B cell (primary cell): ENCODE data around the gene SLC35B2. TPM values are rescaled to one million over a fixed set of nuclear protein-coding genes. Genes with fewer than 3 reads are reported as not detected.

Experiments used
- ATAC-seq: fragments of 200-7000 bp; cut with Tn5 transposase; one replicate; pipeline ENCODE4 v1.10.0; 2021; ENCODE audit warnings: low read depth, mild to moderate bottlenecking, moderate number of reproducible peaks, moderate library complexity
- CTCF ChIA-PET: fragments of 350-600 bp; sonication (Branson Sonifier 250); formaldehyde crosslinking; loops from one replicate; lab custom pipeline; 2021; ENCODE audit warnings: antibody characterized with exemption, inconsistent platforms; lab: Charles Lee
- POLR2A ChIA-PET: fragments of 350-600 bp; sonication (Branson Sonifier 250); formaldehyde crosslinking; loops from one replicate; lab custom pipeline; 2021; ENCODE audit warnings: antibody characterized with exemption; lab: Charles Lee
- DNase-seq: peaks from one replicate; pipeline ENCODE4 v3.0.0; 2013
- H2AFZ ChIP-seq: 2 replicates; pipeline ENCODE4 v1.6.1; 2012; ENCODE audit warnings: mild to moderate bottlenecking, low read depth, low read length; ENCODE audit not compliant: insufficient read depth, poor library complexity, severe bottlenecking
- H3K27ac ChIP-seq, 2 donors: 1 replicate in 1 of 2; 2 replicates in 1 of 2; pipeline ENCODE4 v1.5.1; 2012 to 2013; ENCODE audit warnings: low read length in 2 of 2, mild to moderate bottlenecking in 2 of 2, moderate library complexity in 1 of 2
- H3K27me3 ChIP-seq, 4 experiments: fragments of 200-600 bp in 1 of 4; sonication (generic) in 1 of 4; replicated peaks in 1 of 4; 1 replicate in 2 of 4; 2 replicates in 2 of 4; pipeline versions ENCODE4 v1.6.1 to v1.7.0; 2013 to 2016; ENCODE audit warnings: low read length in 3 of 4, mild to moderate bottlenecking in 2 of 4, mixed read lengths in 1 of 4, moderate library complexity in 1 of 4; ENCODE audit not compliant: insufficient read depth in 4 of 4, control insufficient read depth in 3 of 4; ENCODE audit errors: control extremely low read depth in 1 of 4
- H3K36me3 ChIP-seq, 2 experiments: replicated peaks in 1 of 2; 1 replicate in 1 of 2; 2 replicates in 1 of 2; pipeline versions ENCODE4 v1.6.1 to v1.7.1; 2013; ENCODE audit warnings: low read length in 1 of 2; ENCODE audit not compliant: insufficient read depth in 2 of 2, control insufficient read depth in 1 of 2; ENCODE audit errors: control extremely low read depth in 1 of 2, extremely low read depth in 1 of 2
- H3K4me1 ChIP-seq, 2 donors: fragments of 200-600 bp in 1 of 2; sonication (generic) in 1 of 2; 1 replicate in 1 of 2; 2 replicates in 1 of 2; pipeline versions ENCODE4 v1.5.1 to v1.6.1; 2013 to 2017; ENCODE audit warnings: low read length in 2 of 2; ENCODE audit not compliant: control insufficient read depth in 2 of 2, insufficient read depth in 2 of 2
- H3K4me2 ChIP-seq: replicated peaks from 2 replicates; pipeline ENCODE3; 2012; ENCODE audit warnings: mild to moderate bottlenecking, low read depth, low read length; ENCODE audit not compliant: poor library complexity, severe bottlenecking
- H3K4me3 ChIP-seq, 5 experiments: fragments of 200-600 bp in 1 of 5; sonication (generic) in 1 of 5; 1 replicate in 3 of 5; 2 replicates in 2 of 5; pipeline versions ENCODE4 v1.5.1 to v1.7.0; 2011 to 2016; ENCODE audit warnings: low read length in 4 of 5, mild to moderate bottlenecking in 4 of 5, low read depth in 2 of 5, control low read depth in 1 of 5, moderate library complexity in 1 of 5; ENCODE audit not compliant: insufficient read depth in 1 of 5; ENCODE audit errors: control extremely low read depth in 1 of 5, extremely low read depth in 1 of 5
- H3K79me2 ChIP-seq: fragments of 200-600 bp; sonication (generic); one replicate; pipeline ENCODE4 v1.6.0; 2016; ENCODE audit warnings: low read length; ENCODE audit not compliant: control insufficient read depth, insufficient read depth
- H3K9ac ChIP-seq: fragments of 200-600 bp; sonication (generic); 2 replicates; pipeline ENCODE4 v1.6.1; 2017; ENCODE audit warnings: mild to moderate bottlenecking, low read length, moderate library complexity
- H3K9me3 ChIP-seq, 3 donors: one replicate each; pipeline versions ENCODE4 v1.6.1 to v1.7.1; 2013; ENCODE audit warnings: low read length in 2 of 3; ENCODE audit not compliant: control insufficient read depth in 2 of 3, insufficient read depth in 1 of 3; ENCODE audit errors: control extremely low read depth in 1 of 3
- H4K20me1 ChIP-seq: 2 replicates; pipeline ENCODE4 v1.6.0; 2012; ENCODE audit warnings: mild to moderate bottlenecking, low read length; ENCODE audit not compliant: insufficient read depth, control insufficient read depth, poor library complexity, severe bottlenecking
- H3K27ac Mint-ChIP-seq: one replicate; pipeline ENCODE4 v1.8.0; 2021; ENCODE audit warnings: mixed read lengths
- H3K27me3 Mint-ChIP-seq: one replicate; pipeline ENCODE4 v1.8.0; 2021; ENCODE audit warnings: mixed read lengths
- H3K4me1 Mint-ChIP-seq: one replicate; pipeline ENCODE4 v1.8.0; 2021; ENCODE audit warnings: mixed read lengths
- H3K4me3 Mint-ChIP-seq: one replicate; pipeline ENCODE4 v1.8.0; 2021; ENCODE audit warnings: mixed read lengths
- H3K9me3 Mint-ChIP-seq: one replicate; pipeline ENCODE4 v1.8.0; 2022; ENCODE audit warnings: mixed read lengths; ENCODE audit not compliant: insufficient read depth
- EZH2 ChIP-seq: IDR thresholded peaks from 2 replicates; pipeline ENCODE4 v1.6.1; 2012; ENCODE audit warnings: borderline replicate concordance, low read depth, mild to moderate bottlenecking, moderate library complexity, low read length; ENCODE audit not compliant: insufficient read depth, poor library complexity, severe bottlenecking
- WGBS: methylation state at CpG from one replicate; pipeline ENCODE4 v1.1.5; 2013; ENCODE audit warnings: missing lambda C conversion rate; ENCODE audit not compliant: insufficient coverage; 5-methylcytosine and 5-hydroxymethylcytosine counted together
- intact Hi-C: fragments of 100-400 bp; cut with micrococcal nuclease; formaldehyde crosslinking; loops from one replicate; pipeline ENCODE4 v1.10.0; 2022
- polyA plus RNA-seq: library from polyadenylated mRNA; depleted of rRNA; stranded (reverse); fragments of >200 nt; gene quantifications from 2 replicates; pipeline ENCODE4 v1.2.3, GENCODE V29; 2012
- total RNA-seq, 2 donors: library from RNA; stranded (reverse); fragments of 120-200 nt in 1 of 2; gene quantifications; 1 replicate in 1 of 2; 2 replicates in 1 of 2; pipeline versions ENCODE4 v1.2.3 to v1.2.4, GENCODE V29; 2013 to 2022
- TF ChIP-seq, protein P1 (sequence below): fragments of 200-600 bp; IDR thresholded peaks from one replicate; pipeline ENCODE4 v1.8.0; 2022; ENCODE audit warnings: antibody characterized with exemption, mild to moderate bottlenecking

Gene SLC35B2
- total and polyA plus RNA-seq, 2 donors (not counting 1 experiment from before 2014, with no cell fraction given), result 30.0 to 35.2 TPM

- Histone ChIP-seq H3K4me3 (no peak overlapping the region), H3K9me3 (no peaks in the 10 kb centered on the region), H3K79me2 (no peaks in the 10 kb centered on the region), H3K9ac (no peak overlapping the region), H3K27me3 (no peaks in the 10 kb centered on the region), H4K20me1 (no peaks in the 10 kb centered on the region), H3K36me3 (no peaks in the 10 kb centered on the region), H3K4me2 (no peak overlapping the region), H3K4me1 (peaks cover 14 to 29% of the 10 kb centered on the region in 2 donors), H3K27ac (no peak overlapping the region), H2AFZ (no peak overlapping the region)
- no peak overlapping the region for H3K27ac Mint-ChIP-seq
- ATAC-seq (no peak), DNase-seq (no peak)
- peaks cover 25% of the 10 kb centered on the region for H3K4me1 Mint-ChIP-seq
- WGBS, result 98% methylated on average over 15 of the region's 16 CpGs
- no peaks in the 10 kb centered on the region for H3K9me3 Mint-ChIP-seq
- H3K27me3 Mint-ChIP-seq, result no peaks in the 10 kb centered on the region
- no peak overlapping the region for H3K4me3 Mint-ChIP-seq
- POLR2A ChIA-PET, result no interaction called here
- intact Hi-C loops, result no loop called here
- CTCF ChIA-PET, result no interaction called here
- TF ChIP-seq, protein P1, sequence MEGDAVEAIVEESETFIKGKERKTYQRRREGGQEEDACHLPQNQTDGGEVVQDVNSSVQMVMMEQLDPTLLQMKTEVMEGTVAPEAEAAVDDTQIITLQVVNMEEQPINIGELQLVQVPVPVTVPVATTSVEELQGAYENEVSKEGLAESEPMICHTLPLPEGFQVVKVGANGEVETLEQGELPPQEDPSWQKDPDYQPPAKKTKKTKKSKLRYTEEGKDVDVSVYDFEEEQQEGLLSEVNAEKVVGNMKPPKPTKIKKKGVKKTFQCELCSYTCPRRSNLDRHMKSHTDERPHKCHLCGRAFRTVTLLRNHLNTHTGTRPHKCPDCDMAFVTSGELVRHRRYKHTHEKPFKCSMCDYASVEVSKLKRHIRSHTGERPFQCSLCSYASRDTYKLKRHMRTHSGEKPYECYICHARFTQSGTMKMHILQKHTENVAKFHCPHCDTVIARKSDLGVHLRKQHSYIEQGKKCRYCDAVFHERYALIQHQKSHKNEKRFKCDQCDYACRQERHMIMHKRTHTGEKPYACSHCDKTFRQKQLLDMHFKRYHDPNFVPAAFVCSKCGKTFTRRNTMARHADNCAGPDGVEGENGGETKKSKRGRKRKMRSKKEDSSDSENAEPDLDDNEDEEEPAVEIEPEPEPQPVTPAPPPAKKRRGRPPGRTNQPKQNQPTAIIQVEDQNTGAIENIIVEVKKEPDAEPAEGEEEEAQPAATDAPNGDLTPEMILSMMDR, result no peak
- no peak for TF ChIP-seq EZH2
These were observed 39.8 kb downstream of the SLC35B2 start for GRCh38 chr6:44217332-44218143.

- Histone ChIP-seq H3K27me3 (peaks cover 0 to 3% (median 0%) of the 10 kb centered on the region in 4 experiments), H3K27ac (no peak within 1 kb of the TSS), H3K4me2 (no peak within 1 kb of the TSS), H3K79me2 (no peaks in the 10 kb centered on the region), H4K20me1 (no peaks in the 10 kb centered on the region), H3K4me1 (peaks cover 14 to 26% of the 10 kb centered on the region in 2 donors), H3K36me3 (no peaks in the 10 kb centered on the region), H3K9me3 (no peaks in the 10 kb centered on the region), H3K4me3 (no peak within 1 kb of the TSS), H2AFZ (no peak within 1 kb of the TSS), H3K9ac (no peak within 1 kb of the TSS)
- POLR2A ChIA-PET, result no interaction called here
- DNase-seq (no peak), ATAC-seq (no peak)
- no peak within 1 kb of the TSS for H3K27ac Mint-ChIP-seq
- no peaks in the 10 kb centered on the region for H3K9me3 Mint-ChIP-seq
- no peak within 1 kb of the TSS for H3K4me3 Mint-ChIP-seq
- CTCF ChIA-PET, result interaction anchor here (0.5 to 0.7 kb wide), 2 partner anchors 35 to 1092 kb away, joined by 4 to 6 read pairs; no protein-coding TSS in a partner anchor
- intact Hi-C loops, result no loop called here
- no peaks in the 10 kb centered on the region for H3K27me3 Mint-ChIP-seq
- TF ChIP-seq EZH2, result no peak
- WGBS, result 72% methylated on average over 3 of the region's 7 CpGs
- H3K4me1 Mint-ChIP-seq, result peaks cover 23% of the 10 kb centered on the region
These were observed 40.5 kb downstream of the SLC35B2 start, which contains the start of gene MYMX for GRCh38 chr6:44216677-44217331. Gene MYMX (plus strand): TSS chr6:44216926. CDS start chr6:44217472, 546 bp downstream.
